GM23338 (cell line): ENCODE measurements around the gene ADCY3. TPM values are rescaled to one million over a fixed set of nuclear protein-coding genes. Genes with fewer than 3 reads are reported as not detected.

Source experiments
- CREB1 ChIP-seq: fragments of 250-450 bp; sonication (Bioruptor Pico); IDR thresholded peaks from 2 replicates; pipeline ENCODE4 v1.5.0; 2020; ENCODE audit warnings: low read depth, mild to moderate bottlenecking, moderate library complexity
- EZH2 ChIP-seq: fragments of 200-600 bp; sonication (generic); IDR thresholded peaks from one replicate; pipeline ENCODE4 v1.8.0; 2017; ENCODE audit warnings: antibody characterized with exemption, mild to moderate bottlenecking, low read depth; ENCODE audit not compliant: unreplicated experiment
- EZH2phosphoT487 ChIP-seq: fragments of 200-600 bp; sonication (generic); IDR thresholded peaks from one replicate; pipeline ENCODE4 v1.8.1; 2018; ENCODE audit warnings: antibody characterized with exemption; ENCODE audit not compliant: unreplicated experiment
- JUNB ChIP-seq: IDR thresholded peaks from one replicate; pipeline ENCODE4 v1.6.1; 2016; ENCODE audit warnings: antibody characterized with exemption; ENCODE audit not compliant: unreplicated experiment
- STAT1 ChIP-seq: IDR thresholded peaks from one replicate; pipeline ENCODE4 v1.6.1; 2016; ENCODE audit warnings: antibody characterized with exemption; ENCODE audit not compliant: unreplicated experiment
- ZNF114 ChIP-seq: fragments of 250-450 bp; sonication (Bioruptor Pico); IDR thresholded peaks from 2 replicates; pipeline ENCODE4 v1.5.0; 2020; ENCODE audit warnings: mild to moderate bottlenecking, moderate library complexity
- polyA plus RNA-seq: library from polyadenylated mRNA; unstranded; fragments of >200 nt; fragmentation: Nextera tagmentation; extraction: Ambion mirVana; gene quantifications from 2 replicates; pipeline ENCODE4 v1.2.1, GENCODE V29; 2016
- total RNA-seq: library from RNA; depleted of rRNA; stranded (reverse); fragments of >200 nt; shearing (Covaris generic); gene quantifications from 2 replicates; pipeline ENCODE4 v1.2.3, GENCODE V29; 2014
- TF ChIP-seq, protein P1 (sequence below): fragments of 250-450 bp; sonication (Bioruptor Pico); IDR thresholded peaks from 2 replicates; pipeline ENCODE4 v1.5.0; 2020; ENCODE audit warnings: mild to moderate bottlenecking, moderate library complexity
- TF ChIP-seq, protein P2 (sequence below): IDR thresholded peaks from one replicate; pipeline ENCODE4 v1.6.1; 2018; ENCODE audit warnings: antibody characterized with exemption; ENCODE audit not compliant: unreplicated experiment
- TF ChIP-seq, protein P3 (sequence below): IDR thresholded peaks from 2 replicates; pipeline ENCODE4 v1.6.1; 2016; ENCODE audit warnings: antibody characterized with exemption

The ADCY3 gene
- total and polyA plus RNA-seq, 2 experiments from 2014 or later: 9.7 to 32.4 TPM

DNA sequence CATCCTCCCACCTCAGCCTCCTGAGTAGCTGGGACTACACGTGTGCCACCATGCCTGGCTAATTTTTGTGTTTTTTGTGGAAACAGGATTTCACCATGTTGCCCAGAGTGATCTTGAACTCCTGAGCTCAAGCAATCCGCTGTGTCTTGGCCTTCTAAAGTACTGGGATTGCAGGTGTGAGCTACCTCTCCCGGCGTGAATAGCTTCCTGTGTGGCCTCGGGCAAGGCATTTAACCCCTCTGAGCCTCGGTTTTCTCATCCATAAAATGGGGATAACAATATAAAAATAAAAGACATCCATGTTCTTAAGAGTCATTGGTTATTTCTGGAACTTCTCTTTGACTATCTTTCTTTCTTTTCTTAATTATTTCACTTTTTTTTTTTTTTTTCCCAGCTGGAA is 19.3 kb upstream of the ADCY3 start (continued):
- TF ChIP-seq, protein P1, sequence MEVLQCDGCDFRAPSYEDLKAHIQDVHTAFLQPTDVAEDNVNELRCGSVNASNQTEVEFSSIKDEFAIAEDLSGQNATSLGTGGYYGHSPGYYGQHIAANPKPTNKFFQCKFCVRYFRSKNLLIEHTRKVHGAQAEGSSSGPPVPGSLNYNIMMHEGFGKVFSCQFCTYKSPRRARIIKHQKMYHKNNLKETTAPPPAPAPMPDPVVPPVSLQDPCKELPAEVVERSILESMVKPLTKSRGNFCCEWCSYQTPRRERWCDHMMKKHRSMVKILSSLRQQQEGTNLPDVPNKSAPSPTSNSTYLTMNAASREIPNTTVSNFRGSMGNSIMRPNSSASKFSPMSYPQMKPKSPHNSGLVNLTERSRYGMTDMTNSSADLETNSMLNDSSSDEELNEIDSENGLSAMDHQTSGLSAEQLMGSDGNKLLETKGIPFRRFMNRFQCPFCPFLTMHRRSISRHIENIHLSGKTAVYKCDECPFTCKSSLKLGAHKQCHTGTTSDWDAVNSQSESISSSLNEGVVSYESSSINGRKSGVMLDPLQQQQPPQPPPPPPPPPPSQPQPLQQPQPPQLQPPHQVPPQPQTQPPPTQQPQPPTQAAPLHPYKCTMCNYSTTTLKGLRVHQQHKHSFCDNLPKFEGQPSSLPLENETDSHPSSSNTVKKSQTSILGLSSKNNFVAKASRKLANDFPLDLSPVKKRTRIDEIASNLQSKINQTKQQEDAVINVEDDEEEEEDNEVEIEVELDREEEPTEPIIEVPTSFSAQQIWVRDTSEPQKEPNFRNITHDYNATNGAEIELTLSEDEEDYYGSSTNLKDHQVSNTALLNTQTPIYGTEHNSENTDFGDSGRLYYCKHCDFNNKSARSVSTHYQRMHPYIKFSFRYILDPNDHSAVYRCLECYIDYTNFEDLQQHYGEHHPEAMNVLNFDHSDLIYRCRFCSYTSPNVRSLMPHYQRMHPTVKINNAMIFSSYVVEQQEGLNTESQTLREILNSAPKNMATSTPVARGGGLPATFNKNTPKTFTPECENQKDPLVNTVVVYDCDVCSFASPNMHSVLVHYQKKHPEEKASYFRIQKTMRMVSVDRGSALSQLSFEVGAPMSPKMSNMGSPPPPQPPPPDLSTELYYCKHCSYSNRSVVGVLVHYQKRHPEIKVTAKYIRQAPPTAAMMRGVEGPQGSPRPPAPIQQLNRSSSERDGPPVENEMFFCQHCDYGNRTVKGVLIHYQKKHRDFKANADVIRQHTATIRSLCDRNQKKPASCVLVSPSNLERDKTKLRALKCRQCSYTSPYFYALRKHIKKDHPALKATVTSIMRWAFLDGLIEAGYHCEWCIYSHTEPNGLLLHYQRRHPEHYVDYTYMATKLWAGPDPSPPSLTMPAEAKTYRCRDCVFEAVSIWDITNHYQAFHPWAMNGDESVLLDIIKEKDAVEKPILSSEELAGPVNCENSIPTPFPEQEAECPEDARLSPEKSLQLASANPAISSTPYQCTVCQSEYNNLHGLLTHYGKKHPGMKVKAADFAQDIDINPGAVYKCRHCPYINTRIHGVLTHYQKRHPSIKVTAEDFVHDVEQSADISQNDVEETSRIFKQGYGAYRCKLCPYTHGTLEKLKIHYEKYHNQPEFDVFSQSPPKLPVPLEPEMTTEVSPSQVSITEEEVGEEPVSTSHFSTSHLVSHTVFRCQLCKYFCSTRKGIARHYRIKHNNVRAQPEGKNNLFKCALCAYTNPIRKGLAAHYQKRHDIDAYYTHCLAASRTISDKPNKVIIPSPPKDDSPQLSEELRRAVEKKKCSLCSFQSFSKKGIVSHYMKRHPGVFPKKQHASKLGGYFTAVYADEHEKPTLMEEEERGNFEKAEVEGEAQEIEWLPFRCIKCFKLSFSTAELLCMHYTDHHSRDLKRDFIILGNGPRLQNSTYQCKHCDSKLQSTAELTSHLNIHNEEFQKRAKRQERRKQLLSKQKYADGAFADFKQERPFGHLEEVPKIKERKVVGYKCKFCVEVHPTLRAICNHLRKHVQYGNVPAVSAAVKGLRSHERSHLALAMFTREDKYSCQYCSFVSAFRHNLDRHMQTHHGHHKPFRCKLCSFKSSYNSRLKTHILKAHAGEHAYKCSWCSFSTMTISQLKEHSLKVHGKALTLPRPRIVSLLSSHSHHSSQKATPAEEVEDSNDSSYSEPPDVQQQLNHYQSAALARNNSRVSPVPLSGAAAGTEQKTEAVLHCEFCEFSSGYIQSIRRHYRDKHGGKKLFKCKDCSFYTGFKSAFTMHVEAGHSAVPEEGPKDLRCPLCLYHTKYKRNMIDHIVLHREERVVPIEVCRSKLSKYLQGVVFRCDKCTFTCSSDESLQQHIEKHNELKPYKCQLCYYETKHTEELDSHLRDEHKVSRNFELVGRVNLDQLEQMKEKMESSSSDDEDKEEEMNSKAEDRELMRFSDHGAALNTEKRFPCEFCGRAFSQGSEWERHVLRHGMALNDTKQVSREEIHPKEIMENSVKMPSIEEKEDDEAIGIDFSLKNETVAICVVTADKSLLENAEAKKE: no peak
- TF ChIP-seq, protein P2, sequence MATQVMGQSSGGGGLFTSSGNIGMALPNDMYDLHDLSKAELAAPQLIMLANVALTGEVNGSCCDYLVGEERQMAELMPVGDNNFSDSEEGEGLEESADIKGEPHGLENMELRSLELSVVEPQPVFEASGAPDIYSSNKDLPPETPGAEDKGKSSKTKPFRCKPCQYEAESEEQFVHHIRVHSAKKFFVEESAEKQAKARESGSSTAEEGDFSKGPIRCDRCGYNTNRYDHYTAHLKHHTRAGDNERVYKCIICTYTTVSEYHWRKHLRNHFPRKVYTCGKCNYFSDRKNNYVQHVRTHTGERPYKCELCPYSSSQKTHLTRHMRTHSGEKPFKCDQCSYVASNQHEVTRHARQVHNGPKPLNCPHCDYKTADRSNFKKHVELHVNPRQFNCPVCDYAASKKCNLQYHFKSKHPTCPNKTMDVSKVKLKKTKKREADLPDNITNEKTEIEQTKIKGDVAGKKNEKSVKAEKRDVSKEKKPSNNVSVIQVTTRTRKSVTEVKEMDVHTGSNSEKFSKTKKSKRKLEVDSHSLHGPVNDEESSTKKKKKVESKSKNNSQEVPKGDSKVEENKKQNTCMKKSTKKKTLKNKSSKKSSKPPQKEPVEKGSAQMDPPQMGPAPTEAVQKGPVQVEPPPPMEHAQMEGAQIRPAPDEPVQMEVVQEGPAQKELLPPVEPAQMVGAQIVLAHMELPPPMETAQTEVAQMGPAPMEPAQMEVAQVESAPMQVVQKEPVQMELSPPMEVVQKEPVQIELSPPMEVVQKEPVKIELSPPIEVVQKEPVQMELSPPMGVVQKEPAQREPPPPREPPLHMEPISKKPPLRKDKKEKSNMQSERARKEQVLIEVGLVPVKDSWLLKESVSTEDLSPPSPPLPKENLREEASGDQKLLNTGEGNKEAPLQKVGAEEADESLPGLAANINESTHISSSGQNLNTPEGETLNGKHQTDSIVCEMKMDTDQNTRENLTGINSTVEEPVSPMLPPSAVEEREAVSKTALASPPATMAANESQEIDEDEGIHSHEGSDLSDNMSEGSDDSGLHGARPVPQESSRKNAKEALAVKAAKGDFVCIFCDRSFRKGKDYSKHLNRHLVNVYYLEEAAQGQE: no peak
- TF ChIP-seq ZNF114 (CRISPR knock-in tag): no peak
- no peak for TF ChIP-seq EZH2phosphoT487
- TF ChIP-seq CREB1 (CRISPR knock-in tag): no peak
- no peak for TF ChIP-seq STAT1
- TF ChIP-seq JUNB: no peak
- TF ChIP-seq, protein P3, sequence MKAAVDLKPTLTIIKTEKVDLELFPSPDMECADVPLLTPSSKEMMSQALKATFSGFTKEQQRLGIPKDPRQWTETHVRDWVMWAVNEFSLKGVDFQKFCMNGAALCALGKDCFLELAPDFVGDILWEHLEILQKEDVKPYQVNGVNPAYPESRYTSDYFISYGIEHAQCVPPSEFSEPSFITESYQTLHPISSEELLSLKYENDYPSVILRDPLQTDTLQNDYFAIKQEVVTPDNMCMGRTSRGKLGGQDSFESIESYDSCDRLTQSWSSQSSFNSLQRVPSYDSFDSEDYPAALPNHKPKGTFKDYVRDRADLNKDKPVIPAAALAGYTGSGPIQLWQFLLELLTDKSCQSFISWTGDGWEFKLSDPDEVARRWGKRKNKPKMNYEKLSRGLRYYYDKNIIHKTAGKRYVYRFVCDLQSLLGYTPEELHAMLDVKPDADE: no peak
- TF ChIP-seq EZH2: no peak
